ENCODE measurements around the gene ZDHHC9. TPM values are rescaled to one million over a fixed set of nuclear protein-coding genes. Genes with fewer than 3 reads are reported as not detected.

ZDHHC9 gene
- total RNA-seq, 4 donors from 2014 or later, result 23.4 to 61.0 (median 31.7) TPM

GRCh38 chrX:129843209-129843458 is 552 bp downstream of the ZDHHC9 start:
- TF ChIP-seq CTCF (IDR thresholded peaks at IDR 0.05; ENCODE audit: low read depth), result no peak

GRCh38 chrX:129842510-129843208 is 1.0 kb downstream of the ZDHHC9 start:
- no peak for TF ChIP-seq CTCF (IDR thresholded peaks at IDR 0.05; ENCODE audit: low read depth)

- TF ChIP-seq CTCF (IDR thresholded peaks at IDR 0.05; ENCODE audit: low read depth), result no peak
Measured at GRCh38 chrX:129840344-129840743, 3.3 kb downstream of the ZDHHC9 start.

GRCh38 chrX:129836827-129837226 is 6.9 kb downstream of the ZDHHC9 start:
- TF ChIP-seq CTCF (IDR thresholded peaks at IDR 0.05; ENCODE audit: low read depth), result no peak

- TF ChIP-seq CTCF (IDR thresholded peaks at IDR 0.05; ENCODE audit: low read depth), result no peak
Measured at GRCh38 chrX:129833153-129833990, 10.3 kb downstream of the ZDHHC9 start.

GRCh38 chrX:129831091-129831885 is 12.4 kb downstream of the ZDHHC9 start:
- no peak for TF ChIP-seq CTCF (IDR thresholded peaks at IDR 0.05; ENCODE audit: low read depth)

GRCh38 chrX:129830494-129830893 is 13.2 kb downstream of the ZDHHC9 start:
- TF ChIP-seq CTCF (IDR thresholded peaks at IDR 0.05; ENCODE audit: low read depth), result no peak
